ENCODE measurements around the gene STRIT1. TPM values are rescaled to one million over a fixed set of nuclear protein-coding genes. Genes with fewer than 3 reads are reported as not detected.

STRIT1 gene
- polyA plus RNA-seq, 2 of the 4 experiments (the other 2 are of a cell fraction): not detected

- CTCF ChIA-PET: no interaction called here
- Histone ChIP-seq H3K4me2 (no peak overlapping the region), H3K4me3 (no peak overlapping the region), H3K4me1 (no peaks in the 10 kb centered on the region), H3K27ac (no peak overlapping the region), H3K9me3 (no peaks in the 10 kb centered on the region)
- FAIRE-seq (no peak), ATAC-seq (no peak), DNase-seq (ENCODE audit: low read depth in 1 of 2, low spot score in 1 of 2) (no peak)
- WGBS (ENCODE audit: missing lambda C conversion rate): 16% methylated on average over 2 of the region's 2 CpGs
- POLR2A ChIA-PET: no interaction called here
- TF ChIP-seq HEYL (CRISPR knock-in tag; IDR thresholded peaks at IDR 0.05): no peak
- no peak for TF ChIP-seq TP53 (CRISPR knock-in tag; IDR thresholded peaks at IDR 0.05)
- no peak for TF ChIP-seq CBX8 (IDR thresholded peaks at IDR 0.05)
- TF ChIP-seq SREBF2 (IDR thresholded peaks at IDR 0.05): no peak
- no peak for TF ChIP-seq HOXA7 (CRISPR knock-in tag; IDR thresholded peaks at IDR 0.05)
- no peak for TF ChIP-seq CHD4 (IDR thresholded peaks at IDR 0.05; ENCODE audit: borderline replicate concordance)
- no peak for TF ChIP-seq MAZ (IDR thresholded peaks at IDR 0.05; ENCODE audit: borderline replicate concordance, low read depth, low read length)
- TF ChIP-seq KDM5A (IDR thresholded peaks at IDR 0.05): no peak
- TF ChIP-seq ATOH8 (CRISPR knock-in tag; IDR thresholded peaks at IDR 0.05; ENCODE audit: low read depth): no peak
- no peak for TF ChIP-seq RCOR1 (IDR thresholded peaks at IDR 0.05; ENCODE audit: low read depth, low read length)
- no peak for TF ChIP-seq EP300 (IDR thresholded peaks at IDR 0.05)
- no peak for TF ChIP-seq E2F6 (IDR thresholded peaks at IDR 0.05; ENCODE audit: borderline replicate concordance, low read depth)
- TF ChIP-seq MAFK (IDR thresholded peaks at IDR 0.05; ENCODE audit: partially characterized antibody): no peak
Observed at GRCh38 chr3:155286736-155287135, 6.7 kb downstream of the STRIT1 start.

GRCh38 chr3:155285936-155286335, 7.5 kb downstream of the STRIT1 start:
- TF ChIP-seq HMGXB4 (CRISPR knock-in tag; IDR thresholded peaks at IDR 0.05; ENCODE audit: borderline replicate concordance) (no peak), EHF (CRISPR knock-in tag; IDR thresholded peaks at IDR 0.05) (no peak), MAFK (IDR thresholded peaks at IDR 0.05; ENCODE audit: partially characterized antibody) (no peak), NPAS2 (CRISPR knock-in tag; IDR thresholded peaks at IDR 0.05; ENCODE audit: borderline replicate concordance) (no peak), CTCF (IDR thresholded peaks at IDR 0.05) (no peak), BCL3 (IDR thresholded peaks at IDR 0.05) (no peak), JUN (IDR thresholded peaks at IDR 0.05) (no peak), TFCP2L1 (CRISPR knock-in tag; IDR thresholded peaks at IDR 0.05) (no peak), TP53 (CRISPR knock-in tag; IDR thresholded peaks at IDR 0.05) (no peak), HOXB13 (CRISPR knock-in tag; IDR thresholded peaks at IDR 0.05; ENCODE audit: low read depth) (no peak), USF2 (IDR thresholded peaks at IDR 0.05) (no peak), CBX8 (IDR thresholded peaks at IDR 0.05) (no peak), PBX3 (IDR thresholded peaks at IDR 0.05) (no peak), FOSB (CRISPR knock-in tag; IDR thresholded peaks at IDR 0.05) (no peak), FOSL2 (IDR thresholded peaks at IDR 0.05) (no peak), FOSL2 (CRISPR knock-in tag; IDR thresholded peaks at IDR 0.05) (no peak)
- no peak for ATAC-seq
- H3K4me3 ChIP-seq: no peak overlapping the region
- no peak overlapping the region for H3K27ac ChIP-seq
- CTCF ChIA-PET: no interaction called here
- no peak for DNase-seq (ENCODE audit: low read depth in 1 of 2, low spot score in 1 of 2)
- FAIRE-seq: no peak
- POLR2A ChIA-PET: no interaction called here
- H3K4me2 ChIP-seq: no peak overlapping the region
- H3K4me1 ChIP-seq: no peaks in the 10 kb centered on the region
- no peaks in the 10 kb centered on the region for H3K9me3 ChIP-seq
- 46% methylated on average over 4 of the region's 4 CpGs for WGBS (ENCODE audit: missing lambda C conversion rate)
